ELR (cell line): ENCODE measurements around the gene PCYT1A.
"Not testable (repeated sequence)": the region's sequence is repeated elsewhere in the genome, so short reads cannot be mapped to it uniquely, and the experiment has no call there.

ENCODE experiments used
- DNase-seq: peaks from one replicate; pipeline ENCODE4 v3.0.0-alpha.2; 2015; ENCODE audit warnings: low read depth

Gene PCYT1A

DNA sequence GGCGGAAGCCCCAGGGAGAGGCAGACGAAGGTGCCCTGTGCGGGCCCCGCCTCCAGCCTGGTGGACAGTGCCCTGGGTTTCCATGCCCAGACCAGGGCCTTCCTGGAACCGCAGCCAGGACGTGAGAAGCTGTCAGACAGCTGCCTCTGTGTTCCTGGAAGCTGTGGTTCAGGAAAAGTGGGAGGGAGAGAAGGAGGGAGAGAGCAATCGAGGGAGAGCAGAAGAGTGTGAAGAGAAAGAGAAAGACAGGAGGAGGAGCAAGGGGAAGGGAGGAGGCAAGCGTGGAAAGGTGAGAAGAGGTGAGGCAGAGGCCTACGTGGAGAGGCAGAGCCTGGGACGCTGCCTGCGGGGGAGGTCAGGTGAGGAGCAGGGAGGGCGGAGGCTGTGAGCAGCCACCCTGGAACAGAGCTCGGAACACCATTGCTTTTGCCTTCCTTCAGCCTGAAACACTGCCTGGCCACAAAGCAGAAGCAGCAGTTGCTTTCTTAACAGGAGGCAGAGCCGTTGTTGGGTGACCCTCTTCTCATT is 94.9 kb downstream of the PCYT1A start:
- no peak for DNase-seq

GRCh38 chr3:196192036-196192523 is 95.4 kb downstream of the PCYT1A start:
- no peak for DNase-seq

GRCh38 chr3:196189566-196190347 is 97.8 kb downstream of the PCYT1A start:
- no peak for DNase-seq

DNA sequence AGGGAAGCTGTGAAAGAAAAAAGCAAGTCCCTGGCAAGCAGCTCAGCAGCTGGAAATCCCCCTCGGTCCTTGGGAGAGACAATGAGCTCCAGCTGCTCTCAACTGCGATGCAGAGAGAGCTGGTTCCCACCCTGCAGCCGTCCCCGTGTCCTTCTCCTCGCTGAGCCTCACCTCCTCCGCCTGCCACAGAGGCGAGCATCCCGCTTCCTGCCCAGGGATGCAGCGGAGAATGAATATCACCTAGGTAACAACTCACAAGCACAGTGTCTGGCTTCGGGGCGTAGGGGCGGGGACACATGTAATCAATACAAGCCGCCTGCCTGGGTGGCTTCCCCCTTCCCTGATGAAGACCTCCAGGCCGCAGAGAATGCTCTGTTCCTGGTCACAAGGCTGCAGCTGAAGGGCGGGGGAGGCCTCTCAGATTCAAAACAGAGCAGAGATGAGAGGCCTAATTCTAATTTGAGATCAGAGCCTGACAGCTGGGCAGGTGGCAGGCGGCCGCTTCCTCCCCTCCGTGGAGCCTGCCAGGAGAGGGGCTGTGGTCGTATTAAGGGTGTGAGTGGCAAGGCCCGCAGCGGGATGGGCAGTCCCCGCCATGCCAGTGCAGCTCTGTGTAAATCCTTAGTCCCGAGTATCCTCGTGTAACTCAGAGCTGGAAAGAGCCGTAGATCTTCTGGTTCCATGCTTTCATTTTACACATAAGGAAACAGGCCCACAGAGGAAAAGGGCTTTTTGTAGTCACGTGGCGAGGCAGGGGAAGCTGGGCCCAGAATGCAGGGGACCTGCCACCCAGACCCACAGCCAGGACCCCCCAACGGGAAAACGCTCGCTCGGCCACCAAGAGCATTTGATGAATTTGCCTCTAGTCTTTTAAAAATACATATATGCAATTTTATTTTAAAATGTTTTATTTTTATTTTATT is 100.6 kb downstream of the PCYT1A start:
- DNase-seq, result no peak

GRCh38 chr3:196184881-196185280 is 102.6 kb downstream of the PCYT1A start:
- DNase-seq, result no peak

DNA sequence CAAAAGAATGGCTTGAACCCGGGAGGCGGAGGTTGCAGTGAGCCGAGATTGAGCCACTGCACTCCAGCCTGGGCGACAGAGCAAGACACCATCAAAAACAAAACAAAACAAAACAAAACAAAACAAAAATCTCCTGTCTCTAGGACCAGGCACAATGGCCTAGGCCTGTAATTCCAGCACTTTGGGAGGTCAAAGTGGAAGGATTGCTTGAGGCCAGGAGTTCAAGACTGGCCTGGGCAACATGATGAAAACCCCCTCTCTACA is 103.4 kb downstream of the PCYT1A start:
- not testable (repeated sequence) for DNase-seq

DNA sequence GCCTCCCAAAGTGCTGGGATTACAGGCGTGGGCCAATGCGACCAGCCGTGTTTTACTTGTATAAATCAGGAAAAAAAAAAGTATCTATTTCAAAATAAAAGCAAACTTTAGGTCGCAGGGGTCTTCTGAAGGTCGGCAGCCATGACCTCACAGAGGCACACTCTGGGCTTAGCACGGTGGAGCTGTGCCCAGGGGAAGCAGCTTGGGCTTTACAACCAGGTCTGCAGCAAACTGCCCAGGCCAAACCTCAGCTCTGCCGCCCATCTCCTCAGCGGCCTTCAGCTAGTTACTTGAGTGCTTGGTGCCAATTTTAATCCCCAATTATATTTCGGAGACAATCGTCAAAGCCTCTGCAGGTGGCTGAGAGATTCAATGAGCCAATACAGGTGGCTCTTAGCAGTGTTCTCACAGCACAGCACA is 106.4 kb downstream of the PCYT1A start:
- no peak for DNase-seq

DNA sequence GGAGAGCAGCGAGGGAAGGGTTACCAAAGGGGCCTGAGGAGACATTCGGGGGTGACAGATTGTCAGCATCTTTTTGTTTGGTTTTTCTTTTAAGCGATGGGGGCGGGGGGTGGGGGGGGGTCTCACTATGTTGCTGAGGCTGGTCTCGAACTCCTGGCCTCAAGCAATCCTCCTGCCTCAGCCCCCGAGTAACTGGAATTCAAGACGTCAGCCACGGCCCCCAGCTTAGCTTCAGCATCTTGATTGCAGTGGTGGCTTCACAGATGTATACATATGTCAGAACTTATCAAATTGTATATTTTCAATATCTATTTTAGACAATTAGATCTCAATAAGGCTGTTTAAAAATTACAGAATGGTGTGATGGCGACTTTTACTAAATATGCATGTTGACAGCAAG is 107.2 kb downstream of the PCYT1A start:
- no peak for DNase-seq
